Peyer's patch (tissue), 4 donors: ENCODE results near the gene CD247. TPM values are rescaled to one million over a fixed set of nuclear protein-coding genes. Genes with fewer than 3 reads are reported as not detected.

Experiments
- DNase-seq, 3 donors: peaks; one replicate each; pipeline ENCODE4 v3.0.0-alpha.2; 2017 to 2019
- H3K27ac ChIP-seq, 4 donors: fragments of 200-600 bp; sonication (generic); one replicate each; pipeline ENCODE4 v1.5.1; 2016 to 2019
- H3K27me3 ChIP-seq, 2 donors: fragments of 200-600 bp; sonication (generic); one replicate each; pipeline ENCODE4 v1.5.1; 2019
- H3K36me3 ChIP-seq, 3 donors: fragments of 200-600 bp; sonication (generic); one replicate each; pipeline ENCODE4 v1.5.1; 2016 to 2019
- H3K4me1 ChIP-seq, 4 donors: fragments of 200-600 bp; sonication (generic); one replicate each; pipeline ENCODE4 v1.5.1; 2016 to 2019
- H3K4me3 ChIP-seq, 4 donors: fragments of 200-600 bp; sonication (generic); 1 replicate in 3 of 4; 2 replicates in 1 of 4; pipeline ENCODE4 v1.5.1; 2016 to 2019; ENCODE audit warnings: mild to moderate bottlenecking in 1 of 4
- H3K9me3 ChIP-seq, 4 donors: fragments of 200-600 bp; sonication (generic); one replicate each; pipeline ENCODE4 v1.5.1; 2016 to 2019; ENCODE audit warnings: mild to moderate bottlenecking in 1 of 4
- POLR2A ChIP-seq, 2 donors: fragments of 450-650 bp; IDR thresholded peaks; one replicate each; pipeline ENCODE4 v1.5.1; 2017; ENCODE audit warnings: antibody characterized with exemption in 2 of 2, mild to moderate bottlenecking in 2 of 2, moderate library complexity in 2 of 2
- total RNA-seq, 4 donors: library from RNA; depleted of rRNA; stranded (reverse); fragments of >200 nt; gene quantifications; one replicate each; pipeline ENCODE4 v1.1.0, GENCODE V29; 2016
- TF ChIP-seq, protein P1 (sequence below), 6 experiments: fragments of 450-650 bp in 4 of 6; fragments of 200-600 bp in 2 of 6; sonication (generic) in 1 of 6; IDR thresholded peaks; one replicate each; pipeline ENCODE4 v1.5.1; 2017 to 2019; ENCODE audit warnings: antibody characterized with exemption in 6 of 6, mild to moderate bottlenecking in 3 of 6, moderate library complexity in 1 of 6

Gene CD247
- total RNA-seq, 4 donors from 2014 or later = 1.9 to 7.4 (median 3.9) TPM; not detected in 1

- TF ChIP-seq, protein P1, sequence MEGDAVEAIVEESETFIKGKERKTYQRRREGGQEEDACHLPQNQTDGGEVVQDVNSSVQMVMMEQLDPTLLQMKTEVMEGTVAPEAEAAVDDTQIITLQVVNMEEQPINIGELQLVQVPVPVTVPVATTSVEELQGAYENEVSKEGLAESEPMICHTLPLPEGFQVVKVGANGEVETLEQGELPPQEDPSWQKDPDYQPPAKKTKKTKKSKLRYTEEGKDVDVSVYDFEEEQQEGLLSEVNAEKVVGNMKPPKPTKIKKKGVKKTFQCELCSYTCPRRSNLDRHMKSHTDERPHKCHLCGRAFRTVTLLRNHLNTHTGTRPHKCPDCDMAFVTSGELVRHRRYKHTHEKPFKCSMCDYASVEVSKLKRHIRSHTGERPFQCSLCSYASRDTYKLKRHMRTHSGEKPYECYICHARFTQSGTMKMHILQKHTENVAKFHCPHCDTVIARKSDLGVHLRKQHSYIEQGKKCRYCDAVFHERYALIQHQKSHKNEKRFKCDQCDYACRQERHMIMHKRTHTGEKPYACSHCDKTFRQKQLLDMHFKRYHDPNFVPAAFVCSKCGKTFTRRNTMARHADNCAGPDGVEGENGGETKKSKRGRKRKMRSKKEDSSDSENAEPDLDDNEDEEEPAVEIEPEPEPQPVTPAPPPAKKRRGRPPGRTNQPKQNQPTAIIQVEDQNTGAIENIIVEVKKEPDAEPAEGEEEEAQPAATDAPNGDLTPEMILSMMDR (IDR thresholded peaks at IDR 0.05) = no peak
- TF ChIP-seq POLR2A (IDR thresholded peaks at IDR 0.05) = no peak
- H3K4me1 ChIP-seq = peaks cover 0 to 4% (median 0%) of the 10 kb centered on the region in 4 donors
- H3K36me3 ChIP-seq = no peaks in the 10 kb centered on the region
- H3K27me3 ChIP-seq = no peaks in the 10 kb centered on the region
- no peak overlapping the region for H3K4me3 ChIP-seq
- no peaks in the 10 kb centered on the region for H3K9me3 ChIP-seq
- H3K27ac ChIP-seq = no peak overlapping the region
- DNase-seq = no peak
Measured at GRCh38 chr1:167529829-167530474, 11.6 kb upstream of the CD247 start.

DNA sequence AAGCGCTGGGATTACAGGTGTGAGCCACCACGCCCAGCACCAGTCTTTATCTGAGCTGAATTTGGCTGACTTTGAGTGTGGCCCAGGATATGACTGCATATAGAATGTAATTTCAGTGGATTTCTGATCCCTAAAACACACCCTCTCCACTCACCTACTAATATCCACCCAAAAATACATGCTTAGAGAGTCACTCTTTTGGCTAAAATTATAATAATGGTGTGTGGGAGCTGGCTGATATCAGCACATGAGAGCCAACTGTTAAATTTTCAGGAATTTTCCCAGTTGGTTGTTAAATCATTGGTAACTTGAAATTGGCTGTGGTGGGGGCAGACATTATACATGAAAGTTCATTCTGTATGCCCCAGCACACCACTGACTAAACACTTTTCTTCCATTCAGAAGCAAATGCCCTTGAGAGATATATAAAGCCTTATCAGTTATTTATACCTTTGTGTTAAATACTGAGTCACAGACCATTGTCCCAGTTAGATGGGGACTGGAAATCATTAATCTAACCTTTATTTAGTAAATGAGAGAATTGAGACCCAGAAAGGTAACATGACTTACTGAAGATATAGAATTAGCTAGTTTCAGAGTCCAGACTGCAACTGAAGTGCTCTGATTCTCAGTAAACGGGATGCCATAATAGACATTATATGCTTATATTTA lies 9.9 kb upstream of the CD247 start:
- no peak overlapping the region for H3K27ac ChIP-seq
- H3K4me1 ChIP-seq = no peaks in the 10 kb centered on the region
- H3K36me3 ChIP-seq = no peaks in the 10 kb centered on the region
- no peaks in the 10 kb centered on the region for H3K9me3 ChIP-seq
- no peak overlapping the region for H3K4me3 ChIP-seq
- TF ChIP-seq, protein P1 (IDR thresholded peaks at IDR 0.05) = no peak
- TF ChIP-seq POLR2A (IDR thresholded peaks at IDR 0.05) = no peak
- no peak for DNase-seq
- no peaks in the 10 kb centered on the region for H3K27me3 ChIP-seq

- H3K27ac ChIP-seq = no peak overlapping the region
- no peaks in the 10 kb centered on the region for H3K27me3 ChIP-seq
- TF ChIP-seq, protein P1 (IDR thresholded peaks at IDR 0.05) = no peak
- TF ChIP-seq POLR2A (IDR thresholded peaks at IDR 0.05) = no peak
- no peak for DNase-seq
- no peaks in the 10 kb centered on the region for H3K36me3 ChIP-seq
- H3K4me1 ChIP-seq = no peaks in the 10 kb centered on the region
- H3K4me3 ChIP-seq = no peak overlapping the region
- H3K9me3 ChIP-seq = no peaks in the 10 kb centered on the region
Measured at GRCh38 chr1:167526667-167527383, 8.5 kb upstream of the CD247 start.

DNA sequence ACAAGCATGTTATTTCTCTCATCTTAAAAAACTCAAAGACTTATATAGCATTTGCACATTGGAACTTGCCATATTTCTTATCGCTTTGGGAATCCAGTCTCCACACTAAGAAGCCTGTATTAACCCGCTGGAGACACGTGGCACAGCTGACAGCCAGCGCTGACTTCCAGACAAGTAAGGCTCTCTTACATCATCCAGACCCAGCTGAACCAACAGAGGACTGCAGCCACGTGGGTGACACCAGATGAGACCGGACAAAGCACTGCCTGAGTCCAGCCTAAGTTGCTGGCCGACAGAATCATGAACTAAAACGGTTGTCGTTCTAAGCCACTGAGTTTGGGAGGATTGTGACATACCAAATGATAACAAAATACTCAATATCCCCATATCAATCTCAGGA lies 6.3 kb upstream of the CD247 start:
- Histone ChIP-seq H3K27ac (no peak overlapping the region), H3K36me3 (no peaks in the 10 kb centered on the region)
- no peak for TF ChIP-seq POLR2A (IDR thresholded peaks at IDR 0.05)
- TF ChIP-seq, protein P1 (IDR thresholded peaks at IDR 0.05) = no peak

DNA sequence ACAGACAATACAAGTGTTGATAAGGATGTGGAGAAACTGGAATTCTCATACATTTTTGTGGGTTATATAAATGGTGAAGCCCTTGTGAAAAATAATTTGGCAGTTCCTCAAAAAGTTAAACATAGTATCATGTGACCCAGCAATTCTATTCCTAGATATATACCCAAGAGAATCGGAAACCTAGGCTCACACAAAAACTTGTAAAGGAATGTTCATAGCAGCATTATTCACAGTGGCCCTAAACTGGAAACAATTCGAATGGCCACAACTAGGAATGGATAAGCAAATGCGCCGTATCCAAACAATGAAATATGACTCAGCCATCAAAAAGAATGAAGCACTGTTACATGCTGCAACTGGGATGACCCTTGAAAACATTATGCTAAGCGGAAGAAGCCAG lies 3.9 kb upstream of the CD247 start:
- Histone ChIP-seq H3K9me3 (no peaks in the 10 kb centered on the region), H3K36me3 (no peaks in the 10 kb centered on the region), H3K4me3 (no peak overlapping the region), H3K27me3 (no peaks in the 10 kb centered on the region), H3K4me1 (no peaks in the 10 kb centered on the region), H3K27ac (no peak overlapping the region)
- TF ChIP-seq, protein P1 (IDR thresholded peaks at IDR 0.05) = no peak
- no peak for TF ChIP-seq POLR2A (IDR thresholded peaks at IDR 0.05)
- no peak for DNase-seq

More for the DNA sequence above, 6.3 kb upstream of the CD247 start:
- Histone ChIP-seq H3K9me3 (no peaks in the 10 kb centered on the region), H3K27me3 (no peaks in the 10 kb centered on the region), H3K4me3 (no peak overlapping the region), H3K4me1 (no peaks in the 10 kb centered on the region)
- DNase-seq = no peak
